ENCODE data around the gene ARHGAP26.
"Not testable (repeated sequence)": the region's sequence is repeated elsewhere in the genome, so short reads cannot be mapped to it uniquely, and the experiment has no call there.

The ARHGAP26 gene

DNA sequence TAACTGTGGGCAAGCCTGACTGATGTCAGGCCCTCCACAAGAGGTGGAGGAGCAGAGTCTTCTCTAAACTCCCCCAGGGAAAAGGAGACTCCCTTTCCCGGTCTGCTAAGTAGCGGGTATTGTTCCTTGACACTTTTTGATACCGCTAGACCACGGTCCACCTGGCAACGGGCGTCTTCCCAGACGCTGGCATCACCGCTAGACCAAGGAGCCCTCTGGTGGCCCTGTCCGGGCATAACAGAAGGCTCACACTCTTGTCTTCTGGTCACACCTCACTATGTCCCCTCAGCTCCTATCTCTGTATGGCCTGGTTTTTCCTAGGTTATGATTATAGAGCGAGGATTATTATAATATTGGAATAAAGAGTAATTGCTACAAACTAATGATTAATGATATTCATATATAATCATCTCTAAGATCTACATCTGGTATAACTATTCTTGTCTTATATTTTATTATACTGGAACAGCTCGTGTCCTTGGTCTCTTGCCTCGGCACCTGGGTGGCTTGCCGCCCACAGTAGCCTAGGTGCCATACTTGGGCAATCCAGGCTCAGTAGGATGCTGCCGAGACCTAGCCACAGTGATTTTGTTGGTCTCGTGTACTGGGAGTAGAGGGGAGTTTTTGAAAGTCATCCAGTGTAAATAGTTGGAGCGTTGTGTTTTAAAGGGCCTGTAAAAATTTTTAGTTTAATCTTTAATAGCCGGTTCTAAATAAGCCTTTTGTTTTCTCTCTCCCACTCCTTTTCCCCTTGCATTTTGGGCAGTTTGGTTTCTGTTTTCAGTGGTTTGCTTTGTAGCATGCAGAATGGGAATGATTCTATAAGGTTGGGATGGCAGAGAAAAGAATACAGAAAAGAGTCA lies 195.3 kb downstream of the ARHGAP26 start:
- not testable (repeated sequence) for H3K4me2 ChIP-seq; H3K36me3 ChIP-seq (ENCODE audit: insufficient read depth); H4K20me1 ChIP-seq (ENCODE audit: insufficient read depth); H3K27ac ChIP-seq; H3K79me2 ChIP-seq (ENCODE audit: insufficient read depth, low read depth); H2AFZ ChIP-seq (ENCODE audit: low read depth); H3K9ac ChIP-seq; H3K4me1 ChIP-seq (ENCODE audit: low read depth, poor library complexity, severe bottlenecking); H3K4me3 ChIP-seq (IDR thresholded peaks at IDR 0.05; ENCODE audit: insufficient read depth, low read depth, low read length); H3K27me3 ChIP-seq (ENCODE audit: insufficient read depth, low read depth)
- TF ChIP-seq, protein P1, sequence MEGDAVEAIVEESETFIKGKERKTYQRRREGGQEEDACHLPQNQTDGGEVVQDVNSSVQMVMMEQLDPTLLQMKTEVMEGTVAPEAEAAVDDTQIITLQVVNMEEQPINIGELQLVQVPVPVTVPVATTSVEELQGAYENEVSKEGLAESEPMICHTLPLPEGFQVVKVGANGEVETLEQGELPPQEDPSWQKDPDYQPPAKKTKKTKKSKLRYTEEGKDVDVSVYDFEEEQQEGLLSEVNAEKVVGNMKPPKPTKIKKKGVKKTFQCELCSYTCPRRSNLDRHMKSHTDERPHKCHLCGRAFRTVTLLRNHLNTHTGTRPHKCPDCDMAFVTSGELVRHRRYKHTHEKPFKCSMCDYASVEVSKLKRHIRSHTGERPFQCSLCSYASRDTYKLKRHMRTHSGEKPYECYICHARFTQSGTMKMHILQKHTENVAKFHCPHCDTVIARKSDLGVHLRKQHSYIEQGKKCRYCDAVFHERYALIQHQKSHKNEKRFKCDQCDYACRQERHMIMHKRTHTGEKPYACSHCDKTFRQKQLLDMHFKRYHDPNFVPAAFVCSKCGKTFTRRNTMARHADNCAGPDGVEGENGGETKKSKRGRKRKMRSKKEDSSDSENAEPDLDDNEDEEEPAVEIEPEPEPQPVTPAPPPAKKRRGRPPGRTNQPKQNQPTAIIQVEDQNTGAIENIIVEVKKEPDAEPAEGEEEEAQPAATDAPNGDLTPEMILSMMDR (conservative IDR thresholded peaks at IDR 0.05; ENCODE audit: low read depth, low read length), result peak; percentile 31; the same call in 1 of the 2 replicates

DNA sequence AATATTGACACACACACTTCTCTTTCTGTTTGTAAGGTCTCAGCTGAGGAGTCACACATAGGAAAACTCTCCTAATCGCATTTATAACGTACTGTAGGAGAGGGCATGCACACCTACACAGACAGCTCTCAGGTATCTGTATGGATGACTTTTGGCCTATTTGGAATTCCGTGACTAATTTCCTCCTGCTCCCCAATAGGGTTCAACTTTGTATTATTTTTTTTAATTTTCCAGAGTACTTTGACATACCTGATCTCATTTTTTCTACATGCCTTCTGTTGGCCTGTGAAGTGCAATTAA lies 195.9 kb downstream of the ARHGAP26 start:
- Histone ChIP-seq H3K79me2 (ENCODE audit: insufficient read depth, low read depth) (no peaks in the 10 kb centered on the region), H2AFZ (ENCODE audit: low read depth) (no peak overlapping the region), H3K4me2 (no peak overlapping the region), H3K27ac (no peak overlapping the region), H4K20me1 (ENCODE audit: insufficient read depth) (no peaks in the 10 kb centered on the region), H3K4me3 (IDR thresholded peaks at IDR 0.05; ENCODE audit: insufficient read depth, low read depth, low read length) (no peak overlapping the region), H3K9ac (no peak overlapping the region), H3K4me1 (ENCODE audit: low read depth, poor library complexity, severe bottlenecking) (no peaks in the 10 kb centered on the region), H3K27me3 (ENCODE audit: insufficient read depth, low read depth) (no peaks in the 10 kb centered on the region), H3K36me3 (ENCODE audit: insufficient read depth) (no peaks in the 10 kb centered on the region)
- TF ChIP-seq, protein P1 (conservative IDR thresholded peaks at IDR 0.05; ENCODE audit: low read depth, low read length), result no peak

GRCh38 chr5:142969186-142969585 lies 199.0 kb downstream of the ARHGAP26 start:
- Histone ChIP-seq H2AFZ (ENCODE audit: low read depth) (no peak overlapping the region), H3K9ac (no peak overlapping the region)

GRCh38 chr5:142969624-142970439 lies 199.7 kb downstream of the ARHGAP26 start:
- Histone ChIP-seq H4K20me1 (ENCODE audit: insufficient read depth) (no peaks in the 10 kb centered on the region), H3K4me3 (IDR thresholded peaks at IDR 0.05; ENCODE audit: insufficient read depth, low read depth, low read length) (no peak overlapping the region), H3K27me3 (ENCODE audit: insufficient read depth, low read depth) (no peaks in the 10 kb centered on the region), H3K4me1 (ENCODE audit: low read depth, poor library complexity, severe bottlenecking) (no peaks in the 10 kb centered on the region), H3K79me2 (ENCODE audit: insufficient read depth, low read depth) (no peaks in the 10 kb centered on the region), H2AFZ (ENCODE audit: low read depth) (no peak overlapping the region), H3K27ac (no peak overlapping the region), H3K4me2 (no peak overlapping the region), H3K36me3 (ENCODE audit: insufficient read depth) (no peaks in the 10 kb centered on the region), H3K9ac (no peak overlapping the region)
- TF ChIP-seq, protein P1 (conservative IDR thresholded peaks at IDR 0.05; ENCODE audit: low read depth, low read length), result no peak

More at GRCh38 chr5:142969186-142969585, 199.0 kb downstream of the ARHGAP26 start:
- Histone ChIP-seq H3K79me2 (ENCODE audit: insufficient read depth, low read depth) (no peaks in the 10 kb centered on the region), H3K4me3 (IDR thresholded peaks at IDR 0.05; ENCODE audit: insufficient read depth, low read depth, low read length) (no peak overlapping the region), H3K27ac (no peak overlapping the region), H4K20me1 (ENCODE audit: insufficient read depth) (no peaks in the 10 kb centered on the region), H3K27me3 (ENCODE audit: insufficient read depth, low read depth) (no peaks in the 10 kb centered on the region), H3K4me2 (no peak overlapping the region), H3K36me3 (ENCODE audit: insufficient read depth) (no peaks in the 10 kb centered on the region), H3K4me1 (ENCODE audit: low read depth, poor library complexity, severe bottlenecking) (no peaks in the 10 kb centered on the region)
- TF ChIP-seq, protein P1 (conservative IDR thresholded peaks at IDR 0.05; ENCODE audit: low read depth, low read length), result no peak
